ENCODE data around the gene KRTAP10-1. TPM values are rescaled to one million over a fixed set of nuclear protein-coding genes. Genes with fewer than 3 reads are reported as not detected.

KRTAP10-1 gene
- total RNA-seq, 1 experiment from 2014 or later = not detected

DNA sequence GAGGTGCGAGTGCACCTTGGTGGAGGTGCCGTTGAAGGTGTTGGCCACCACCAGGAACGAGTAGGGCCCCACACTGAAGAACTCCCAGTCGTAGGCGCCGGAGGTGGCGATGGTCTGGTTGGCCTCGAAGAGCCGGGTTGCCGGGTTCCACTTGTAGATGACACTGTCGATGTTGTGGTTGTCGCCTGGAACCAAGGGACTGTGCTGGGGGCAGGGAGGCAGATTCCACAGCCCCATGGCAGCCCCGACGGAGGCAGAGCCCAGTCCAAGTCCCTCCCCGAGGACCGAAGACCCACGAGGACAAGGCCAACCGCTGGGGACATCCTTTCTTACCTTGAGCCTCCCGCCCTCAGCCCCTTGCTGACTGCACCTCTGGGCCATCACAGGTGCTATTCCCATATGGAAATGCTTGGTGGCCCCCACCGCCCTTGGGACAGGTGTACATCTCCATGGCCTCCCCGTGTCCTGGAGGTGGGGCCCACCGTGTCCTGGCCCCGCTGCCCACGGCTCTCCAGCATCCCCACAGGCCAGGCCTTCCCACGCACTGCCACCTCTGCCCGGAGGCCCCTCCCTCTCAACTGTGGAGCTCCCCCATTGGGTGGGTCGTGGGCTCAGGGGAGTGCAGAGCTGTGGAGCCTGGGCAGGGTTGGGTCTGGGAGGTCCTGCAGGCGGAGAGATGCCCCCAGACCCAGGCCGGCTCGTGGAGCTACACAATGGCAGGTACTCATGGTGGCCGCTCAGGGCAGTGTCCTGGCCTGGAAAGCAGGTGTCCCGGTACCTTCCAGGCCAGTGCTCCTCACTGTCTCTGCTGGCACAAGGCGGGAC, 17.9 kb downstream of the KRTAP10-1 start:
- Histone ChIP-seq H4K20me1 (ENCODE audit: low read length) (no peaks in the 10 kb centered on the region), H3K9me3 (ENCODE audit: low read length) (peaks cover 8% of the 10 kb centered on the region; the same call in 1 of the 2 replicates), H3K4me1 (ENCODE audit: insufficient read depth, low read length) (no peaks in the 10 kb centered on the region), H3K36me3 (ENCODE audit: low read depth, low read length) (no peaks in the 10 kb centered on the region; the same call in 1 of the 2 replicates), H3K4me3 (ENCODE audit: low read length) (no peak overlapping the region), H3K79me2 (ENCODE audit: low read length) (no peaks in the 10 kb centered on the region), H3F3A (ENCODE audit: low read length, unreplicated experiment) (no peaks in the 10 kb centered on the region), H3K4me2 (ENCODE audit: low read length) (no peak overlapping the region), H2AFZ (ENCODE audit: low read length) (no peak overlapping the region), H3K9ac (ENCODE audit: low read length) (no peak overlapping the region), H3K27ac (ENCODE audit: low read length) (no peak overlapping the region), H3K27me3 (ENCODE audit: low read length) (no peaks in the 10 kb centered on the region), H3K9me2 (replicated peaks; ENCODE audit: low read length) (no peaks in the 10 kb centered on the region)
- intact Hi-C loops (cut with micrococcal nuclease) = no loop called here
- ATAC-seq (no peak), DNase-seq (no peak)
- ChIA-PET CTCF (no interaction called here), POLR2A (ENCODE audit: unreplicated experiment) (interaction anchor here (0.6 kb wide), 1 partner anchor 12 kb away, joined by 4 read pairs; no protein-coding TSS in a partner anchor)
- BruUV-seq (replicated peaks) = no TSS peak
- no peak for TF ChIP-seq EZH2phosphoT487 (IDR thresholded peaks at IDR 0.05; ENCODE audit: borderline replicate concordance, low read length)
- TF ChIP-seq, protein P1, sequence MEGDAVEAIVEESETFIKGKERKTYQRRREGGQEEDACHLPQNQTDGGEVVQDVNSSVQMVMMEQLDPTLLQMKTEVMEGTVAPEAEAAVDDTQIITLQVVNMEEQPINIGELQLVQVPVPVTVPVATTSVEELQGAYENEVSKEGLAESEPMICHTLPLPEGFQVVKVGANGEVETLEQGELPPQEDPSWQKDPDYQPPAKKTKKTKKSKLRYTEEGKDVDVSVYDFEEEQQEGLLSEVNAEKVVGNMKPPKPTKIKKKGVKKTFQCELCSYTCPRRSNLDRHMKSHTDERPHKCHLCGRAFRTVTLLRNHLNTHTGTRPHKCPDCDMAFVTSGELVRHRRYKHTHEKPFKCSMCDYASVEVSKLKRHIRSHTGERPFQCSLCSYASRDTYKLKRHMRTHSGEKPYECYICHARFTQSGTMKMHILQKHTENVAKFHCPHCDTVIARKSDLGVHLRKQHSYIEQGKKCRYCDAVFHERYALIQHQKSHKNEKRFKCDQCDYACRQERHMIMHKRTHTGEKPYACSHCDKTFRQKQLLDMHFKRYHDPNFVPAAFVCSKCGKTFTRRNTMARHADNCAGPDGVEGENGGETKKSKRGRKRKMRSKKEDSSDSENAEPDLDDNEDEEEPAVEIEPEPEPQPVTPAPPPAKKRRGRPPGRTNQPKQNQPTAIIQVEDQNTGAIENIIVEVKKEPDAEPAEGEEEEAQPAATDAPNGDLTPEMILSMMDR (conservative IDR thresholded peaks at IDR 0.05; ENCODE audit: low read depth, low read length) = no peak
- TF ChIP-seq EZH2 (IDR thresholded peaks at IDR 0.05; ENCODE audit: low read length, unreplicated experiment) = no peak

DNA sequence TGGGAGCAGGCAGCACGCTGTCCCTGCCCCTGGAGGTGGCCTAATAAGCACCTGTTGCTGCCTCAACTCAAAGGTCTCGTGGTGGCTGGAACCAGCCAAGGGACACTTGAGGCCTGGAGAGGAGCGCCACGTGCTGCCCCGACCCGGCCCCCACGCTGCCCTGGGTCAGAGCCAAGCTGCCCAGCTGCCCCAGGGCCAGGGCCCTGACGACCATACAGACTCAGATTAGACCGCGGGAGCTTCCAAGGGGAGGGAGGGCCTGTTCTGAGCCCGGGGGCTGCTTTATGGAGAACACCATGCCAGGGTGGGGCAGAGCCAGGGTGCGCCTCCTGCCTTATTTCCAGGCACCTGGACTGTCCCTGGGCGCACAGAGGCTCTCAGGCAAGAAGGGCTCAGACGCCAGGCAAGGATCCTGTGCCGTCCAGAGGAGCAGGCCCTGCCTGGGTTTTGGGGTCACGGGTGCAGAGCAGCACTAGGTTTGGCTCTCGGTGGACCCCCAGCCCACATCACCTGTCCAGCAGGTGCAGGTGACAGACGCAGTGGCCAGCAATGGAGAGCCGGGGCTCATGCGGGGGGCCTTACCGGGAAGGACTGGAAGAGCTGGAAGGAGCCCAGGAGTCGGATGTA, 18.6 kb downstream of the KRTAP10-1 start:
- ChIA-PET CTCF (no interaction called here), POLR2A (ENCODE audit: unreplicated experiment) (no interaction called here)
- no peaks in the 10 kb centered on the region; the same call in 1 of the 2 replicates for H3K36me3 ChIP-seq (ENCODE audit: low read depth, low read length)

More for the DNA sequence above, 18.6 kb downstream of the KRTAP10-1 start:
- no peak overlapping the region for H2AFZ ChIP-seq (ENCODE audit: low read length)
- no peak overlapping the region for H3K9ac ChIP-seq (ENCODE audit: low read length)
- ATAC-seq (no peak), DNase-seq (no peak)
- no peaks in the 10 kb centered on the region for H3K79me2 ChIP-seq (ENCODE audit: low read length)
- no peak overlapping the region for H3K4me2 ChIP-seq (ENCODE audit: low read length)
- no peaks in the 10 kb centered on the region for H3F3A ChIP-seq (ENCODE audit: low read length, unreplicated experiment)
- TF ChIP-seq, protein P1 (conservative IDR thresholded peaks at IDR 0.05; ENCODE audit: low read depth, low read length) = no peak
- TF ChIP-seq EZH2 (IDR thresholded peaks at IDR 0.05; ENCODE audit: low read length, unreplicated experiment) (no peak), EZH2phosphoT487 (IDR thresholded peaks at IDR 0.05; ENCODE audit: borderline replicate concordance, low read length) (no peak)
- peaks cover 8% of the 10 kb centered on the region; the same call in 1 of the 2 replicates for H3K9me3 ChIP-seq (ENCODE audit: low read length)
- no peaks in the 10 kb centered on the region for H3K4me1 ChIP-seq (ENCODE audit: insufficient read depth, low read length)
- intact Hi-C loops (cut with micrococcal nuclease) = no loop called here
- no peak overlapping the region for H3K4me3 ChIP-seq (ENCODE audit: low read length)
- no peaks in the 10 kb centered on the region for H3K9me2 ChIP-seq (replicated peaks; ENCODE audit: low read length)
- no peak overlapping the region for H3K27ac ChIP-seq (ENCODE audit: low read length)
- no TSS peak for BruUV-seq (replicated peaks)
- no peaks in the 10 kb centered on the region for H3K27me3 ChIP-seq (ENCODE audit: low read length)
- H4K20me1 ChIP-seq (ENCODE audit: low read length) = no peaks in the 10 kb centered on the region
